T47D (cell line): ENCODE data around the gene SOX12.
"Not testable (repeated sequence)": the region's sequence is repeated elsewhere in the genome, so short reads cannot be mapped to it uniquely, and the experiment has no call there.

ENCODE experiments used
- DNase-seq, 2 experiments: peaks; one replicate each; pipeline versions ENCODE4 v3.0.0 to v3.0.0-alpha.2; 2011 to 2012; ENCODE audit warnings: low read depth in 1 of 2, low spot score in 1 of 2
- JUND ChIP-seq: IDR thresholded peaks from 2 replicates; pipeline ENCODE4 v1.6.1; 2012; ENCODE audit warnings: low read depth
- in situ Hi-C: cut with HindIII; loops from 2 replicates; pipeline ENCODE4 v1.10.0; 2016; ENCODE audit warnings: low sequenced_read_pairs, low pct_unique_long_range_greater_than_20kb

The SOX12 gene

GRCh38 chr20:364905-365794 lies 39.8 kb downstream of the SOX12 start:
- no peak for TF ChIP-seq JUND
- peak in 1 of 2 experiments; percentile 78 for DNase-seq
- in situ Hi-C loops: no loop called here

DNA sequence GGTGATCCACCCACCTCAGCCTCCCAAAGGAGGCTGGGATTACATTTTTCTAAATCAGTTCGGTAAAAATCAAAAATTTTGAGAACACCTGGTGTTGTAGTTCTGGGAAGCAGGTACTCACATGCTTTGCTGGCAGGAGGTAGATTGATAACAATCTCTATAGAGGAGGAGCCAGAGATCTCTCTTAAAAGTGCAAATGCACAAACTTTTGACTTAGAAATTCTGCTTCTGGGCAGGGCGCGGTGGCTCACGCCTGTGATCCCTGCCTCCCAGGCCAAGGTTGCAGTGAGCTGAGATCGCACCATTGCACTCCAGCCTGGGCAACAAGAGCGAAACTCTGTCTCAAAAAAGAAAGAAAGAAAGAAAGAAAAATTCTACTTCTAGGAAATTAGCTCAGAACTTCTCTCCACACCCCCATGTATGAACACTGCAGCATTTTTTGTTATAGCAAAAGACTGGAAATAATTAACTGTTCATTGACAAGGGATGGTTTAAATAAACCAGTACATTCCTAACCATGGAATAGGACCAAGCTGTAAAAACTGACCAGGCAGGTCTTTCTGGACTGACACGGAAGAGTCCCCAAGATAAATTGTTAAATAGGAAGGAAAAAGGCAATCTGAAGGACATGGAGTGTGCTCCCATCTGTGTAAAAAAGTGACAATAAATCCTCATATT lies 40.8 kb downstream of the SOX12 start:
- TF ChIP-seq JUND: no peak; the same call in 1 of the 2 replicates
- in situ Hi-C loops: no loop called here
- peak in 1 of 2 experiments; percentile 85 for DNase-seq

GRCh38 chr20:366719-367485 lies 41.5 kb downstream of the SOX12 start:
- in situ Hi-C loops: no loop called here
- TF ChIP-seq JUND: no peak
- no peak for DNase-seq

- no peak for TF ChIP-seq JUND
- no peak for DNase-seq
- in situ Hi-C loops: no loop called here
Observed at GRCh38 chr20:367486-367887, 42.1 kb downstream of the SOX12 start.

DNA sequence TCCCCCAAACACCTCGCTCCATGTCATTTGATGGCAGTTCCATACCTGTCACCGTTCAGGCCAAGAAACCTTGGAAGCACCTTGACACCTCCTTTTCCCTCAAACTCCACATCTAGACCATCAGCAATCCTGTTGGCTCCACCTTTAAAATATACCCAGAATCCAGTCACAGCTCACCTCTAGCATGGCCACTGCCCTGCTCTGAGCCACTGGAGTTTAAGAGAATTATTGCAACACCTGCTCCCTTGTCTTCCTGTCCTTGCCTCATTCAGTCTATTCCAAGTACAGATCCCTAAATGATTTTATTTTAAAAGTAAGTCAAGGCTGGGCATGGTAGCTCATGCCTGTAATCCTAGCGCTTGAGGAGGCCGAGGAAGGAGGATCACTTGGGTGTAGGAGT lies 43.6 kb downstream of the SOX12 start:
- TF ChIP-seq JUND: no peak
- in situ Hi-C loops: no loop called here
- DNase-seq: no peak

DNA sequence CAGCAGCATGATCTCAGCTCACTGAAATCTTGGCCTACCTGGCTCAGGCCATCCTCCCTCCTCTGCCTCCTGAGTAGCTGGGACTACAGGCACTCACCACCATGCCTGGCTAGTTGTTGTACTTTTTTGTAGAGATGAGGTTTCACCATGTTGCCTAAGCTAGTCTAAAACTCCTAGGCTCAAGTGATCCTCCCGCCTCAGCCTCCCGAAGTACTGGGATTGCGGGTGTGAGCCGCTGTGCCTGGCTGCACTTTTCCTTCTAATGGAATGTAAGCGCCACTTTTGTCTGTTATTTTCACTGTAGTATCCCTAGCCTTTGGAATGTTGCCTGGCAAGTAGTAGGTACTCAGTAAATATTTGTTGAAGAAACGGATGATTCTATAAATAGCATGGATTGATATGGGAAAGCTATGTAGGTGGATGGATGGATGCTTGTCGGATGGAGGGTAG lies 44.8 kb downstream of the SOX12 start:
- in situ Hi-C loops: no loop called here
- peak in 1 of 2 experiments; percentile 96 for DNase-seq
- TF ChIP-seq JUND: no peak

DNA sequence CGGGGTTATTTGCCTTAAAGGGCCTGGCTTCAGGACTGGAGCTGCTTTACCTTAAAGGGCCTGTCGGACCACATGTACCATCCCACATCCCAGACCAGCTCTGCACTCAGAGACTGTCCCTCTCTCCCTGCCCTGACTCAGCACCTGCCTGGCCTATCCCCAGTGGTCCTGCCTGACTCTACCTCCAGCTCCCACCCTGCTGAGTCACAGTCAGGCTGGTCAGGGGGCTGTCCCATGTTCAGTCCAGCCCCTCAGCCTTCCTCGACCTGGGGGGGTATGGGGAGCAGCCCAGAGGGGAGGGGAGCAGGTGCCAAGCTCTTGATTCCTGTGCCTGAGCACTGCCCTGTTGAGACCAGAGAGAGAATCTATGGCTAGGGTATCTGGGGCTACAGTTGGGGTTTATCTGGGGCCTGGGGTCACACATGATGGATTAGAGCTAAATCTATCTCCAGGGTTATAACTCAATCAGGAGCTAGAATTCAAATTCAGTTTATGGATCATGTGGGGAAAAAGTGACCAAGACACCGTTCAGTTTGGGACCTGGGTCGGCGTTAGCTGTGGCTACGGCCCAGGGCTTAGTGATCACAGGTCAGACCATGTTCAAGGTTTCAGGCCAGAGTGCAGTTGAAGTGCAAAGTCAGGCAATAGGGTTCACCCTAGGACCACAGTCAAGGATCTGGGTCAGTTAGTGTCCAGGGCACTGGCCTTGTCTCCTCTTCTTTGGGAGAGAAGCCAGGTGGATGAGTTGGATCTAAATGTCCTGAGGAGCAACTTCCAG lies 45.8 kb downstream of the SOX12 start:
- TF ChIP-seq JUND: no peak
- DNase-seq: peak in 1 of 2 experiments; percentile 64
- in situ Hi-C loops: no loop called here

GRCh38 chr20:371755-372542 lies 46.6 kb downstream of the SOX12 start:
- peak in 1 of 2 experiments; percentile 94 for DNase-seq
- in situ Hi-C loops: no loop called here
- TF ChIP-seq JUND: no peak

DNA sequence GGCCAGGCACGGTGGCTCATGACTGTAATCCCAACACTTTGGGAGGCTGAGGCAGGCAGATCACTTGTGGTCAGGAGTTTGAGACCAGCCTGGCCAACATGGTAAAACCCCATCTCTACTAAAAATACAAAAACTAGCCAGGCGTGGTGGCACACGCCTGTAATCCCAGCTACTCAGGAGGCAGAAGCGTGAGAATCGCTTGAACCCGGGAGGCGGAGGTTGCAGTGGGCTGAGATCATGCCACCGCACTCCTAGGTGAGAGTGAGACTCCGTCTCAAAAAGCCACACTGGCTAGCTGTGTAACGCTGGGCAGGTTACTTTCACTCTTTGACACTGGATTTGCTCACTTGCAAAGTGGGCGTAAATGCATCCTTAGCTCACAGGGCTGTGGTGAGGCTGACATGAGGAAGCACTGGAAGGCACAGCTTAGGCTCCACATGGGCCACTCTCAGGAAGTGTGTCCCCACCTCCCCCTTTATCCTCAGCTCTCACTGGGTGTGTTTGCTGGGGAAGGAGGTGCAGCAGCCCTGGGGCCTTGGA lies 47.3 kb downstream of the SOX12 start:
- in situ Hi-C loops: not testable (repeated sequence)

DNA sequence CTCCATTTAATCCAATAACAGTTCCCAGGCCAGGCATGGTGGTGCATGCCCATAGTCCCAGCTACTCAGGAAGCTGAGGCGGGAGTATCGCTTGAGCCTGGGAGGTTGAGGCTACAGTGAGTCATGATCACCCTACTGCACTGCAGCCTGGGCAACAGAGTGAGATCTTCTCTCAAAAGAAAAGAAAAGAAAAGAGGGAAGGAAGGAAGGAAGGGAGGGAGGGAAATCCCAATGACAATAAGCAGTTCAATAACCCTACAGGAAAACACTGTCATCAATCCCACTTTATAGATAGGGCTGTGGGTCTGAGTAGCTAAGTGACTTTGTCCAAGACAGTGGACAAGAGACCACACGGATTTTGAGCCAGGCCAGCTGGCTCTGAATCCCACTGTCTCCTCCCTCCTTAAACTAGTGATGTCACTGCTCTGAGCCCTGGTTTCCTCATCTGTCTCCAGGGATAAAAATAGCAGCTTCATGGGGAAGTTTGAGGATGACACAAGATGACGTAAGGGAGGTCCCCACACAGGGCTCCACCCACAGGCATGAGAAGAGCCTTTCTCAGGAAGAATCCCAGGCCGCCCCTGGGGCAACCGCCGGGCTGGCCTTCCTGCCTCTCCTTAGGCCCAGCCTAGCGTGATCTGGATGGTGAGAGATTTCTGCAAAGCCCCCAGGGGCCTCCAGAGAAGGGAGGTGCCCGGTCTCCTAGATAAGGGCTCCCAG lies 48.0 kb downstream of the SOX12 start:
- in situ Hi-C loops: no loop called here
- TF ChIP-seq JUND: no peak

More for the DNA sequence above, 47.3 kb downstream of the SOX12 start:
- DNase-seq: not testable (repeated sequence)

More for the DNA sequence above, 48.0 kb downstream of the SOX12 start:
- peak in 1 of 2 experiments; percentile 62 for DNase-seq
